ENCODE results near the gene FOXP3. TPM values are rescaled to one million over a fixed set of nuclear protein-coding genes. Genes with fewer than 3 reads are reported as not detected.

FOXP3 gene
- polyA plus RNA-seq, 1 of the 3 experiments (the other 2 are of a cell fraction), result 0.12 TPM

- ChIA-PET POLR2A (no interaction called here), CTCF (interaction anchor here (1.2 kb wide), 1 partner anchor 67 kb away, joined by 4 read pairs; no protein-coding TSS in a partner anchor)
- 59% methylated on average over 13 of the region's 17 CpGs for WGBS (ENCODE audit: low lambda C conversion rate)
- no peak overlapping the region for H3K4me2 ChIP-seq
- no peak overlapping the region for H3K4me3 ChIP-seq (ENCODE audit: low read depth in 2 of 2, low read length in 1 of 2)
- H3F3A ChIP-seq (replicated peaks; ENCODE audit: insufficient read depth), result no peaks in the 10 kb centered on the region
- no peaks in the 10 kb centered on the region for H4K20me1 ChIP-seq (ENCODE audit: insufficient read depth)
- no peak overlapping the region for H2AFZ ChIP-seq (ENCODE audit: low read depth)
- peaks cover 11% of the 10 kb centered on the region; the same call in 1 of the 2 replicates for H3K27me3 ChIP-seq (ENCODE audit: insufficient read depth)
- TF ChIP-seq, protein P1, sequence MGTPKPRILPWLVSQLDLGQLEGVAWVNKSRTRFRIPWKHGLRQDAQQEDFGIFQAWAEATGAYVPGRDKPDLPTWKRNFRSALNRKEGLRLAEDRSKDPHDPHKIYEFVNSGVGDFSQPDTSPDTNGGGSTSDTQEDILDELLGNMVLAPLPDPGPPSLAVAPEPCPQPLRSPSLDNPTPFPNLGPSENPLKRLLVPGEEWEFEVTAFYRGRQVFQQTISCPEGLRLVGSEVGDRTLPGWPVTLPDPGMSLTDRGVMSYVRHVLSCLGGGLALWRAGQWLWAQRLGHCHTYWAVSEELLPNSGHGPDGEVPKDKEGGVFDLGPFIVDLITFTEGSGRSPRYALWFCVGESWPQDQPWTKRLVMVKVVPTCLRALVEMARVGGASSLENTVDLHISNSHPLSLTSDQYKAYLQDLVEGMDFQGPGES (IDR thresholded peaks at IDR 0.05; ENCODE audit: low read depth, low read length), result no peak
- TF ChIP-seq, protein P2, sequence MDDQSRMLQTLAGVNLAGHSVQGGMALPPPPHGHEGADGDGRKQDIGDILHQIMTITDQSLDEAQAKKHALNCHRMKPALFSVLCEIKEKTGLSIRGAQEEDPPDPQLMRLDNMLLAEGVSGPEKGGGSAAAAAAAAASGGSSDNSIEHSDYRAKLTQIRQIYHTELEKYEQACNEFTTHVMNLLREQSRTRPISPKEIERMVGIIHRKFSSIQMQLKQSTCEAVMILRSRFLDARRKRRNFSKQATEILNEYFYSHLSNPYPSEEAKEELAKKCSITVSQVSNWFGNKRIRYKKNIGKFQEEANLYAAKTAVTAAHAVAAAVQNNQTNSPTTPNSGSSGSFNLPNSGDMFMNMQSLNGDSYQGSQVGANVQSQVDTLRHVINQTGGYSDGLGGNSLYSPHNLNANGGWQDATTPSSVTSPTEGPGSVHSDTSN (IDR thresholded peaks at IDR 0.05), result no peak
- TF ChIP-seq RXRA (IDR thresholded peaks at IDR 0.05; ENCODE audit: borderline replicate concordance, low read depth) (no peak), USF1 (IDR thresholded peaks at IDR 0.05; ENCODE audit: borderline replicate concordance, low read depth) (no peak), MEF2A (IDR thresholded peaks at IDR 0.05; ENCODE audit: borderline replicate concordance, low read depth) (no peak), TAF1 (IDR thresholded peaks at IDR 0.05; ENCODE audit: borderline replicate concordance, low read depth, low read length) (no peak), FOXJ3 (CRISPR knock-in tag; IDR thresholded peaks at IDR 0.05) (no peak), POLR2AphosphoS5 (IDR thresholded peaks at IDR 0.05; ENCODE audit: low read depth, low read length) (no peak)
- TF ChIP-seq, protein P3, sequence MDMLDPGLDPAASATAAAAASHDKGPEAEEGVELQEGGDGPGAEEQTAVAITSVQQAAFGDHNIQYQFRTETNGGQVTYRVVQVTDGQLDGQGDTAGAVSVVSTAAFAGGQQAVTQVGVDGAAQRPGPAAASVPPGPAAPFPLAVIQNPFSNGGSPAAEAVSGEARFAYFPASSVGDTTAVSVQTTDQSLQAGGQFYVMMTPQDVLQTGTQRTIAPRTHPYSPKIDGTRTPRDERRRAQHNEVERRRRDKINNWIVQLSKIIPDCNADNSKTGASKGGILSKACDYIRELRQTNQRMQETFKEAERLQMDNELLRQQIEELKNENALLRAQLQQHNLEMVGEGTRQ (IDR thresholded peaks at IDR 0.05; ENCODE audit: borderline replicate concordance, low read depth, low read length), result no peak
- H3K27ac ChIP-seq (ENCODE audit: low read depth in 2 of 2, low read length in 1 of 2), result no peak overlapping the region
- H3K9ac ChIP-seq, result no peak overlapping the region
- H3K9me2 ChIP-seq, result no peaks in the 10 kb centered on the region
- no peaks in the 10 kb centered on the region for H3K79me2 ChIP-seq (ENCODE audit: insufficient read depth)
- no peaks in the 10 kb centered on the region for H3K9me3 ChIP-seq
- no peaks in the 10 kb centered on the region for H3K36me3 ChIP-seq (replicated peaks in 1 of 2; ENCODE audit: control insufficient read depth in 1 of 2, insufficient read depth in 2 of 2, low read length in 1 of 2)
- H3K4me1 ChIP-seq (ENCODE audit: control insufficient read depth in 1 of 2, insufficient read depth in 2 of 2, low read depth in 1 of 2, low read length in 1 of 2), result no peaks in the 10 kb centered on the region
- no peak for DNase-seq
Measured at GRCh38 chrX:49260221-49260985, 4.1 kb downstream of the FOXP3 start.

DNA sequence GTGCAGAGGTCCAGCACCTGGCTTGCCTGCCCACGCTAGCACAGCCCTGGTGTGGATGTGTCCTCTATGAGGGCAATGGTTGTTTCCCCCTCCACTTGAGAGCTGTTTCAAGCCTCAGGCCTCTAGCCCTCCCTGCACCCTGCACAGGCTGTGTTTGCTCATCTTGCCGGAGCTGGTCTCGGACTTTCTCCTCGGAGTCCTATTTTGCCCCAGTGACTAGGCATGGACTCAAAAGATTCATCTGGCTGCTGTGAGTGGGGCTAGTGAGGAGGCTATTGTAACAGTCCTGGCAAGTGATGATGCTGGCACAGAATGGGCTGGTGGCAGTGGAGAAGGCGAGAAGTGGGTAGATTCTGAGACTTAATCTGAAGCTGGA, 5.8 kb downstream of the FOXP3 start:
- Histone ChIP-seq H3K36me3 (replicated peaks in 1 of 2; ENCODE audit: control insufficient read depth in 1 of 2, insufficient read depth in 2 of 2, low read length in 1 of 2) (no peaks in the 10 kb centered on the region), H3K4me3 (ENCODE audit: low read depth in 2 of 2, low read length in 1 of 2) (no peak overlapping the region), H3K27me3 (ENCODE audit: insufficient read depth) (peaks cover 7% of the 10 kb centered on the region; the same call in 1 of the 2 replicates), H3K9me3 (no peaks in the 10 kb centered on the region), H2AFZ (ENCODE audit: low read depth) (no peak overlapping the region), H3K4me1 (ENCODE audit: control insufficient read depth in 1 of 2, insufficient read depth in 2 of 2, low read depth in 1 of 2, low read length in 1 of 2) (no peaks in the 10 kb centered on the region), H3F3A (replicated peaks; ENCODE audit: insufficient read depth) (no peaks in the 10 kb centered on the region), H3K9ac (no peak overlapping the region), H4K20me1 (ENCODE audit: insufficient read depth) (no peaks in the 10 kb centered on the region), H3K79me2 (ENCODE audit: insufficient read depth) (no peaks in the 10 kb centered on the region), H3K4me2 (no peak overlapping the region), H3K27ac (ENCODE audit: low read depth in 2 of 2, low read length in 1 of 2) (no peak overlapping the region), H3K9me2 (no peaks in the 10 kb centered on the region)
- 43% methylated on average over 3 of the region's 5 CpGs for WGBS (ENCODE audit: low lambda C conversion rate)
- TF ChIP-seq ELF1 (IDR thresholded peaks at IDR 0.05) (no peak), FOXJ3 (CRISPR knock-in tag; IDR thresholded peaks at IDR 0.05) (no peak), YY1 (IDR thresholded peaks at IDR 0.05; ENCODE audit: low read depth) (no peak), SIN3A (IDR thresholded peaks at IDR 0.05; ENCODE audit: borderline replicate concordance, low read depth, low read length) (no peak), TEAD4 (IDR thresholded peaks at IDR 0.05; ENCODE audit: borderline replicate concordance, insufficient read depth) (no peak), EP300 (IDR thresholded peaks at IDR 0.05; ENCODE audit: borderline replicate concordance in 1 of 2, low read depth in 1 of 2, low read length in 1 of 2) (no peak), JUND (IDR thresholded peaks at IDR 0.05) (no peak), FOSL2 (IDR thresholded peaks at IDR 0.05; ENCODE audit: borderline replicate concordance, low read depth) (no peak), USF1 (IDR thresholded peaks at IDR 0.05; ENCODE audit: borderline replicate concordance, low read depth) (no peak), TAF1 (IDR thresholded peaks at IDR 0.05; ENCODE audit: borderline replicate concordance, low read depth, low read length) (no peak)
- TF ChIP-seq, protein P4, sequence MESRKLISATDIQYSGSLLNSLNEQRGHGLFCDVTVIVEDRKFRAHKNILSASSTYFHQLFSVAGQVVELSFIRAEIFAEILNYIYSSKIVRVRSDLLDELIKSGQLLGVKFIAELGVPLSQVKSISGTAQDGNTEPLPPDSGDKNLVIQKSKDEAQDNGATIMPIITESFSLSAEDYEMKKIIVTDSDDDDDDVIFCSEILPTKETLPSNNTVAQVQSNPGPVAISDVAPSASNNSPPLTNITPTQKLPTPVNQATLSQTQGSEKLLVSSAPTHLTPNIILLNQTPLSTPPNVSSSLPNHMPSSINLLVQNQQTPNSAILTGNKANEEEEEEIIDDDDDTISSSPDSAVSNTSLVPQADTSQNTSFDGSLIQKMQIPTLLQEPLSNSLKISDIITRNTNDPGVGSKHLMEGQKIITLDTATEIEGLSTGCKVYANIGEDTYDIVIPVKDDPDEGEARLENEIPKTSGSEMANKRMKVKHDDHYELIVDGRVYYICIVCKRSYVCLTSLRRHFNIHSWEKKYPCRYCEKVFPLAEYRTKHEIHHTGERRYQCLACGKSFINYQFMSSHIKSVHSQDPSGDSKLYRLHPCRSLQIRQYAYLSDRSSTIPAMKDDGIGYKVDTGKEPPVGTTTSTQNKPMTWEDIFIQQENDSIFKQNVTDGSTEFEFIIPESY (IDR thresholded peaks at IDR 0.05; ENCODE audit: borderline replicate concordance, low read depth), result no peak
- TF ChIP-seq, protein P3 (IDR thresholded peaks at IDR 0.05; ENCODE audit: borderline replicate concordance, low read depth, low read length), result no peak
- ChIA-PET CTCF (no interaction called here), POLR2A (no interaction called here)
- no peak for DNase-seq

Measured in SK-N-SH (cell line).